H9 (cell line): ENCODE data around the gene BHLHE23. TPM values are rescaled to one million over a fixed set of nuclear protein-coding genes. Genes with fewer than 3 reads are reported as not detected.

Source experiments
- DNase-seq: peaks from one replicate; pipeline ENCODE4 v3.0.0-alpha.2; 2017
- H2AFZ ChIP-seq: one replicate; pipeline ENCODE4 v1.6.1; 2013; ENCODE audit warnings: mild to moderate bottlenecking, low read length, control low read depth, moderate library complexity
- H2AK5ac ChIP-seq: 2 replicates; pipeline ENCODE4 v1.6.1; 2013; ENCODE audit warnings: low read length, control low read depth, mixed read lengths; ENCODE audit not compliant: insufficient read length
- H2BK120ac ChIP-seq: one replicate; pipeline ENCODE4 v1.6.1; 2013; ENCODE audit warnings: low read depth, mild to moderate bottlenecking, low read length, control low read depth, inconsistent platforms; ENCODE audit not compliant: poor library complexity, severe bottlenecking
- H2BK12ac ChIP-seq: 2 replicates; pipeline ENCODE4 v1.6.1; 2013; ENCODE audit warnings: low read length, control low read depth, mixed read lengths, low read depth; ENCODE audit not compliant: insufficient read length
- H2BK15ac ChIP-seq: 2 replicates; pipeline ENCODE4 v1.6.1; 2013; ENCODE audit warnings: low read depth, low read length, control low read depth
- H2BK20ac ChIP-seq: one replicate; pipeline ENCODE4 v1.6.1; 2013; ENCODE audit warnings: low read depth, mild to moderate bottlenecking, low read length, control low read depth, inconsistent platforms; ENCODE audit not compliant: poor library complexity, severe bottlenecking
- H2BK5ac ChIP-seq: 2 replicates; pipeline ENCODE4 v1.6.1; 2013; ENCODE audit warnings: low read length, control low read depth, mixed read lengths; ENCODE audit not compliant: insufficient read length
- H3K14ac ChIP-seq: 2 replicates; pipeline ENCODE4 v1.6.1; 2013; ENCODE audit warnings: low read length, control low read depth; ENCODE audit not compliant: insufficient read depth
- H3K18ac ChIP-seq: 2 replicates; pipeline ENCODE4 v1.6.1; 2013; ENCODE audit warnings: low read depth, mild to moderate bottlenecking, mixed read lengths, low read length, control low read depth; ENCODE audit not compliant: insufficient read length
- H3K23ac ChIP-seq: 2 replicates; pipeline ENCODE4 v1.6.1; 2013; ENCODE audit warnings: low read length, control low read depth, mixed read lengths, low read depth; ENCODE audit not compliant: insufficient read length
- H3K23me2 ChIP-seq: 2 replicates; pipeline ENCODE4 v1.6.1; 2013; ENCODE audit warnings: low read depth, mild to moderate bottlenecking, mixed read lengths, low read length, control low read depth; ENCODE audit not compliant: insufficient read length, poor library complexity, severe bottlenecking
- H3K27ac ChIP-seq: 2 replicates; pipeline ENCODE4 v1.5.1; 2013; ENCODE audit warnings: low read length, control low read depth, mixed read lengths, low read depth; ENCODE audit not compliant: insufficient read length
- H3K27me3 ChIP-seq: 2 replicates; pipeline ENCODE4 v1.6.1; 2013; ENCODE audit warnings: low read length, control low read depth, inconsistent platforms; ENCODE audit not compliant: insufficient read depth
- H3K4ac ChIP-seq: 2 replicates; pipeline ENCODE4 v1.6.1; 2013; ENCODE audit warnings: low read depth, mild to moderate bottlenecking, control low read depth, inconsistent platforms, low read length, moderate library complexity
- H3K4me1 ChIP-seq: 2 replicates; pipeline ENCODE4 v1.6.1; 2013; ENCODE audit warnings: low read length, control low read depth, inconsistent platforms; ENCODE audit not compliant: insufficient read depth
- H3K4me2 ChIP-seq: 2 replicates; pipeline ENCODE4 v1.6.1; 2013; ENCODE audit warnings: low read length, control low read depth, mixed read lengths; ENCODE audit not compliant: insufficient read length, insufficient read depth
- H3K56ac ChIP-seq: 2 replicates; pipeline ENCODE4 v1.6.1; 2013; ENCODE audit warnings: low read depth, mild to moderate bottlenecking, mixed read lengths, low read length, control low read depth; ENCODE audit not compliant: insufficient read length
- H3K79me1 ChIP-seq: 2 replicates; pipeline ENCODE4 v1.6.1; 2013; ENCODE audit warnings: low read depth, mild to moderate bottlenecking, moderate library complexity, low read length, control low read depth, inconsistent platforms; ENCODE audit not compliant: insufficient read depth, poor library complexity, severe bottlenecking
- H3K79me2 ChIP-seq: 2 replicates; pipeline ENCODE4 v1.6.1; 2013; ENCODE audit warnings: low read length, control low read depth, inconsistent platforms; ENCODE audit not compliant: insufficient read depth
- H3K9ac ChIP-seq: 2 replicates; pipeline ENCODE4 v1.6.1; 2013; ENCODE audit warnings: low read length, control low read depth, mixed read lengths; ENCODE audit not compliant: insufficient read length; ENCODE audit errors: extremely low read depth
- H3K9me3 ChIP-seq: one replicate; pipeline ENCODE4 v1.6.1; 2013; ENCODE audit warnings: low read depth, low read length, inconsistent platforms; ENCODE audit not compliant: control insufficient read depth
- H3T11ph ChIP-seq: one replicate; pipeline ENCODE4 v1.6.1; 2013; ENCODE audit warnings: mild to moderate bottlenecking, low read length, control low read depth, inconsistent platforms
- H4K20me1 ChIP-seq: one replicate; pipeline ENCODE4 v1.6.1; 2013; ENCODE audit not compliant: control insufficient read depth, insufficient read length, insufficient read depth
- H4K5ac ChIP-seq: 2 replicates; pipeline ENCODE4 v1.6.1; 2013; ENCODE audit warnings: low read depth, mild to moderate bottlenecking, mixed read lengths, low read length, control low read depth; ENCODE audit not compliant: insufficient read length
- H4K8ac ChIP-seq: replicated peaks from 2 replicates; pipeline ENCODE4 v1.6.1; 2013; ENCODE audit warnings: low read length, control low read depth, mixed read lengths, low read depth; ENCODE audit not compliant: insufficient read length
- H4K91ac ChIP-seq: 2 replicates; pipeline ENCODE4 v1.6.1; 2013; ENCODE audit warnings: low read depth, mild to moderate bottlenecking, moderate library complexity, mixed read lengths, low read length, control low read depth; ENCODE audit not compliant: insufficient read length
- H3K27ac Mint-ChIP-seq, 3 experiments: 2 replicates in 2 of 3; 3 replicates in 1 of 3; pipeline ENCODE4 v1.8.0; 2020 to 2021; ENCODE audit warnings: mixed read lengths in 3 of 3, mild to moderate bottlenecking in 1 of 3, moderate library complexity in 1 of 3
- H3K27me3 Mint-ChIP-seq: 2 replicates; pipeline ENCODE4 v1.8.0; 2021; ENCODE audit warnings: low read depth, mild to moderate bottlenecking, moderate library complexity, mixed read lengths
- H3K36me3 Mint-ChIP-seq, 3 experiments: 2 replicates in 2 of 3; 3 replicates in 1 of 3; pipeline ENCODE4 v1.8.0; 2020 to 2021; ENCODE audit warnings: low read depth in 3 of 3, mixed read lengths in 3 of 3; ENCODE audit not compliant: insufficient read depth in 1 of 3
- H3K4me1 Mint-ChIP-seq, 2 experiments: 2 replicates each; pipeline ENCODE4 v1.8.0; 2020; ENCODE audit warnings: mixed read lengths in 2 of 2
- H3K4me3 Mint-ChIP-seq, 2 experiments: 2 replicates in 1 of 2; 3 replicates in 1 of 2; pipeline ENCODE4 v1.8.0; 2020 to 2021; ENCODE audit warnings: mild to moderate bottlenecking in 2 of 2, mixed read lengths in 2 of 2, moderate library complexity in 1 of 2
- H3K9me3 Mint-ChIP-seq, 2 experiments: 2 replicates in 1 of 2; 3 replicates in 1 of 2; pipeline ENCODE4 v1.8.0; 2020; ENCODE audit warnings: mild to moderate bottlenecking in 2 of 2, mixed read lengths in 2 of 2, moderate library complexity in 1 of 2
- CTCF ChIP-seq: fragments of 200-600 bp; sonication (generic); conservative IDR thresholded peaks from 3 replicates; pipeline ENCODE4 v1.8.0; 2021; ENCODE audit warnings: antibody characterized with exemption, mild to moderate bottlenecking
- WGBS: extraction: QIAGEN DNeasy Blood & Tissue Kit; methylation state at CpG from one replicate; pipeline ENCODE4 v1.1.7; 2013; ENCODE audit warnings: missing lambda C conversion rate, low lambda C conversion rate, mixed read lengths; ENCODE audit not compliant: insufficient read length; ENCODE audit errors: extremely low coverage; 5-methylcytosine and 5-hydroxymethylcytosine counted together
- total RNA-seq: library from RNA; stranded (reverse); gene quantifications from 2 replicates; pipeline ENCODE4 v1.2.1, GENCODE V29; 2021

Gene BHLHE23
- total RNA-seq, 1 experiment from 2014 or later: 0.35 TPM

GRCh38 chr20:63011798-63012197 is 5.0 kb upstream of the BHLHE23 start:
- Histone ChIP-seq H4K8ac (no peak overlapping the region), H3K9me3 (no peaks in the 10 kb centered on the region), H3K79me1 (no peaks in the 10 kb centered on the region), H3K23me2 (peaks cover 6% of the 10 kb centered on the region), H4K5ac (no peak overlapping the region), H2AFZ (no peak overlapping the region), H2BK12ac (no peak overlapping the region), H2AK5ac (no peak overlapping the region), H3K4me2 (no peak overlapping the region), H3K18ac (no peak overlapping the region), H2BK5ac (no peak overlapping the region), H4K20me1 (no peaks in the 10 kb centered on the region), H3K14ac (no peak overlapping the region), H3K27ac (no peak overlapping the region), H3K4ac (no peak overlapping the region), H3T11ph (no peak overlapping the region), H3K79me2 (no peaks in the 10 kb centered on the region), H3K9ac (no peak overlapping the region), H3K4me1 (no peaks in the 10 kb centered on the region; the same call in 1 of the 2 replicates), H3K23ac (no peak overlapping the region), H2BK20ac (no peak overlapping the region), H3K56ac (no peak overlapping the region), H4K91ac (no peak overlapping the region), H2BK120ac (no peak overlapping the region), H3K27me3 (peaks cover 22% of the 10 kb centered on the region; the same call in 1 of the 2 replicates), H2BK15ac (no peak overlapping the region)
- no peak for TF ChIP-seq CTCF
- Mint-ChIP-seq H3K9me3 (peaks cover 23 to 25% of the 10 kb centered on the region in 2 experiments), H3K4me3 (no peak overlapping the region), H3K27ac (no peak overlapping the region), H3K36me3 (peaks cover 10 to 23% (median 13%) of the 10 kb centered on the region in 3 experiments), H3K4me1 (peaks cover 25 to 36% of the 10 kb centered on the region in 2 experiments), H3K27me3 (peaks cover 76% of the 10 kb centered on the region)
- WGBS: no CpG with 5 or more reads among the region's 3 CpGs
- DNase-seq: no peak
